ENCODE measurements around the gene RAP1A. TPM values are rescaled to one million over a fixed set of nuclear protein-coding genes. Genes with fewer than 3 reads are reported as not detected.

Gene RAP1A
- total RNA-seq, 1 experiment from 2014 or later = 26.7 TPM

- Histone ChIP-seq H2BK20ac (ENCODE audit: low read depth, low read length, poor library complexity, severe bottlenecking) (no peak overlapping the region), H3K27ac (ENCODE audit: insufficient read length, low read depth, low read length) (no peak overlapping the region), H3K18ac (ENCODE audit: insufficient read length, low read depth, low read length) (no peak overlapping the region), H2BK15ac (ENCODE audit: low read depth, low read length) (no peak overlapping the region), H3K23me2 (ENCODE audit: insufficient read length, low read depth, low read length, poor library complexity, severe bottlenecking) (no peaks in the 10 kb centered on the region), H2BK12ac (ENCODE audit: insufficient read length, low read depth, low read length) (no peak overlapping the region), H3K4me2 (ENCODE audit: insufficient read depth, insufficient read length, low read length) (no peak overlapping the region), H3K4me1 (ENCODE audit: insufficient read depth, low read length) (peaks cover 9% of the 10 kb centered on the region; the same call in 1 of the 2 replicates), H4K20me1 (ENCODE audit: control insufficient read depth, insufficient read depth, insufficient read length) (no peaks in the 10 kb centered on the region), H4K8ac (replicated peaks; ENCODE audit: insufficient read length, low read depth, low read length) (no peak overlapping the region), H3K4ac (ENCODE audit: low read depth, low read length) (no peak overlapping the region), H2AFZ (ENCODE audit: low read length) (no peak overlapping the region), H3K79me2 (ENCODE audit: insufficient read depth, low read length) (no peaks in the 10 kb centered on the region), H3K56ac (ENCODE audit: insufficient read length, low read depth, low read length) (no peak overlapping the region), H2BK120ac (ENCODE audit: low read depth, low read length, poor library complexity, severe bottlenecking) (no peak overlapping the region), H3K9ac (ENCODE audit: extremely low read depth, insufficient read length, low read length) (no peak overlapping the region), H2AK5ac (ENCODE audit: insufficient read length, low read length) (no peak overlapping the region), H3K79me1 (ENCODE audit: insufficient read depth, low read depth, low read length, poor library complexity, severe bottlenecking) (no peaks in the 10 kb centered on the region), H4K91ac (ENCODE audit: insufficient read length, low read depth, low read length) (no peak overlapping the region), H3K27me3 (ENCODE audit: insufficient read depth, low read length) (no peaks in the 10 kb centered on the region), H2BK5ac (ENCODE audit: insufficient read length, low read length) (no peak overlapping the region), H3K14ac (ENCODE audit: insufficient read depth, low read length) (no peak overlapping the region), H3K23ac (ENCODE audit: insufficient read length, low read depth, low read length) (no peak overlapping the region), H3T11ph (ENCODE audit: low read length) (no peak overlapping the region), H4K5ac (ENCODE audit: insufficient read length, low read depth, low read length) (no peak overlapping the region), H3K9me3 (ENCODE audit: control insufficient read depth, low read depth, low read length) (no peaks in the 10 kb centered on the region)
- Mint-ChIP-seq H3K36me3 (ENCODE audit: insufficient read depth in 1 of 3, low read depth in 3 of 3) (peaks cover 0 to 2% (median 0%) of the 10 kb centered on the region in 3 experiments; a peak in 1 of 7 replicates), H3K27me3 (ENCODE audit: low read depth) (peaks cover under 1% of the 10 kb centered on the region; the same call in 1 of the 2 replicates), H3K4me1 (peaks cover 21 to 23% of the 10 kb centered on the region in 2 experiments), H3K27ac (no peak overlapping the region), H3K4me3 (no peak overlapping the region), H3K9me3 (no peaks in the 10 kb centered on the region)
- no peak for DNase-seq
- TF ChIP-seq CTCF (conservative IDR thresholded peaks at IDR 0.05) = no peak
- no CpG with 5 or more reads among the region's 2 CpGs for WGBS (ENCODE audit: extremely low coverage, insufficient read length, low lambda C conversion rate)
Measured at GRCh38 chr1:111717450-111717849, 97.9 kb downstream of the RAP1A start.
